K562 (cell line): Measurements from ENCODE around the gene TMC4. TPM values are rescaled to one million over a fixed set of nuclear protein-coding genes. Genes with fewer than 3 reads are reported as not detected.
A peak's percentile ranks its signal among the peaks of the same experiment; 100 is the strongest.

ENCODE experiments used
- ATAC-seq: fragments of 200-7000 bp; cut with Tn5 transposase; 3 replicates; pipeline ENCODE4 v1.9.1; 2020; ENCODE audit warnings: moderate library complexity
- BruUV-seq: library from RNA; stranded (reverse); fragments of 400-500 nt; replicated peaks from 2 replicates; lab custom pipeline; 2021; lab: Mats Ljungman, UMichigan
- CTCF ChIA-PET: fragments of 300-600 bp; formaldehyde crosslinking; extraction: SDS; loops from one replicate; lab custom pipeline; 2021; ENCODE audit warnings: low intra/inter-chr PET ratio; lab: Yijun Ruan, JAX
- POLR2A ChIA-PET: fragments of 300-600, 350-650 bp; sonication (Branson Sonifier 250); formaldehyde crosslinking; extraction: SDS; loops from one replicate; lab custom pipeline; 2021; ENCODE audit warnings: antibody characterized with exemption, inconsistent platforms; lab: Yijun Ruan, JAX
- DNase-seq, 4 experiments: peaks; one replicate each; pipeline versions ENCODE4 v3.0.0 to v3.0.0-alpha.2; 2011 to 2018; ENCODE audit warnings: low spot score in 3 of 4, mixed read lengths in 3 of 4; ENCODE audit errors: extremely low read depth in 1 of 4
- FAIRE-seq: peaks from 2 replicates; lab custom pipeline; 2011; peaks lifted over from hg19 to GRCh38; lab: Jason Lieb, UNC
- H2AFZ ChIP-seq: 2 replicates; pipeline ENCODE4 v1.6.0; 2011; ENCODE audit warnings: low read depth, low read length, control low read depth, inconsistent platforms
- H3K27ac ChIP-seq: fragments of 200-600 bp; 3 replicates; pipeline ENCODE4 v1.8.0; 2011; ENCODE audit warnings: low read depth, mild to moderate bottlenecking, control low read depth, inconsistent platforms, low read length, moderate library complexity, mixed read lengths; ENCODE audit errors: extremely low read depth
- H3K27me3 ChIP-seq, 2 experiments: fragments of 300-600 bp in 1 of 2; 2 replicates in 1 of 2; 3 replicates in 1 of 2; pipeline versions ENCODE4 v1.6.0 to v1.8.0; 2011; ENCODE audit warnings: inconsistent platforms in 2 of 2, low read length in 2 of 2, mild to moderate bottlenecking in 1 of 2, mixed read lengths in 1 of 2, moderate library complexity in 1 of 2; ENCODE audit not compliant: control insufficient read depth in 2 of 2, insufficient read depth in 2 of 2
- H3K36me3 ChIP-seq: fragments of 300-600 bp; 3 replicates; pipeline ENCODE4 v1.8.0; 2011; ENCODE audit warnings: mild to moderate bottlenecking, low read length, inconsistent platforms; ENCODE audit not compliant: control insufficient read depth, insufficient read depth
- H3K4me1 ChIP-seq, 2 experiments: fragments of 200-600 bp in 1 of 2; replicated peaks in 1 of 2; 2 replicates in 1 of 2; 3 replicates in 1 of 2; pipeline versions ENCODE4 v1.5.1 to v1.8.0; 2011; ENCODE audit warnings: inconsistent platforms in 2 of 2, low read length in 2 of 2, mild to moderate bottlenecking in 1 of 2, mixed read lengths in 1 of 2, moderate library complexity in 1 of 2; ENCODE audit not compliant: control insufficient read depth in 2 of 2, insufficient read depth in 2 of 2
- H3K4me2 ChIP-seq: 2 replicates; pipeline ENCODE4 v1.6.1; 2011; ENCODE audit warnings: low read length, control low read depth, inconsistent platforms, mixed read lengths; ENCODE audit not compliant: insufficient read depth
- H3K4me3 ChIP-seq: fragments of 200-600 bp; sonication (generic), shearing (Covaris generic); 2 replicates; pipeline ENCODE4 v1.5.1; 2016; ENCODE audit warnings: control low read depth, inconsistent platforms
- H3K79me2 ChIP-seq: fragments of 200-600 bp; 3 replicates; pipeline ENCODE4 v1.8.0; 2011; ENCODE audit warnings: low read length, inconsistent platforms; ENCODE audit not compliant: control insufficient read depth, insufficient read depth
- H3K9ac ChIP-seq, 2 experiments: 2 replicates each; pipeline versions ENCODE4 v1.6.0 to v1.6.1; 2011; ENCODE audit warnings: low read depth in 2 of 2, low read length in 2 of 2, control low read depth in 1 of 2, inconsistent platforms in 1 of 2, mild to moderate bottlenecking in 1 of 2, mixed read lengths in 1 of 2; ENCODE audit not compliant: insufficient read depth in 1 of 2
- H3K9me1 ChIP-seq: one replicate; pipeline ENCODE4 v1.6.0; 2011; ENCODE audit warnings: inconsistent platforms, mild to moderate bottlenecking, low read length, moderate library complexity; ENCODE audit not compliant: control insufficient read depth, insufficient read depth
- H3K9me3 ChIP-seq: replicated peaks from 2 replicates; pipeline ENCODE4 v1.5.1; 2011; ENCODE audit warnings: low read depth, low read length, inconsistent platforms; ENCODE audit not compliant: control insufficient read depth, insufficient read depth
- H4K20me1 ChIP-seq: replicated peaks from 2 replicates; pipeline ENCODE4 v1.6.1; 2011; ENCODE audit warnings: low read length, inconsistent platforms, mixed read lengths; ENCODE audit not compliant: control insufficient read depth, insufficient read depth
- BCOR ChIP-seq: fragments of 450-650 bp; IDR thresholded peaks from 2 replicates; pipeline ENCODE4 v1.6.1; 2016
- CBX3 ChIP-seq, 2 experiments: IDR thresholded peaks; 1 replicate in 1 of 2; 2 replicates in 1 of 2; pipeline ENCODE4 v1.6.1; 2012; ENCODE audit warnings: inconsistent platforms in 2 of 2, low read length in 2 of 2, borderline replicate concordance in 1 of 2, control low read depth in 1 of 2
- KDM1A ChIP-seq, 2 experiments: fragments of 450-650 bp; IDR thresholded peaks; 2 replicates each; pipeline ENCODE4 v1.6.1; 2016; ENCODE audit warnings: mild to moderate bottlenecking in 2 of 2
- LEF1 ChIP-seq: fragments of 450-650 bp; IDR thresholded peaks from 2 replicates; pipeline ENCODE4 v1.6.1; 2016; ENCODE audit warnings: mild to moderate bottlenecking
- MTF1 ChIP-seq: fragments of 250-450 bp; sonication (Bioruptor Pico); IDR thresholded peaks from 2 replicates; pipeline ENCODE4 v1.9.0; 2021; ENCODE audit warnings: moderate library complexity, mild to moderate bottlenecking, inconsistent platforms, borderline replicate concordance
- NCOA4 ChIP-seq: fragments of 450-650 bp; IDR thresholded peaks from 2 replicates; pipeline ENCODE4 v1.6.1; 2018; ENCODE audit warnings: mild to moderate bottlenecking; ENCODE audit not compliant: partially characterized antibody
- PHB2 ChIP-seq: fragments of 450-650 bp; IDR thresholded peaks from 2 replicates; pipeline ENCODE4 v1.6.1; 2017; ENCODE audit warnings: low read depth
- RCOR1 ChIP-seq, 2 experiments: IDR thresholded peaks; 2 replicates each; pipeline ENCODE4 v1.6.1; 2012; ENCODE audit warnings: low read depth in 2 of 2, low read length in 2 of 2, borderline replicate concordance in 1 of 2, improper control_type of control experiment in 1 of 2
- SMAD1 ChIP-seq: fragments of 150-350 bp; IDR thresholded peaks from 2 replicates; pipeline ENCODE4 v1.6.1; 2014; ENCODE audit warnings: low read length, low read depth; ENCODE audit not compliant: partially characterized antibody
- STAT5B ChIP-seq: fragments of 250-450 bp; sonication (Bioruptor Pico); IDR thresholded peaks from 2 replicates; pipeline ENCODE4 v1.8.0; 2021; ENCODE audit warnings: mild to moderate bottlenecking, inconsistent platforms
- TARDBP ChIP-seq: fragments of 450-650 bp; IDR thresholded peaks from 2 replicates; pipeline ENCODE4 v1.6.1; 2016
- TCFL5 ChIP-seq: fragments of 250-450 bp; sonication (Bioruptor Pico); conservative IDR thresholded peaks from 2 replicates; pipeline ENCODE4 v1.6.1; 2021; ENCODE audit warnings: mild to moderate bottlenecking, moderate library complexity, matching md5 sums
- TRIM28 ChIP-seq: fragments of 450-650 bp; IDR thresholded peaks from 2 replicates; pipeline ENCODE4 v1.6.1; 2017
- ZNF347 ChIP-seq: fragments of 450-650 bp; formaldehyde crosslinking; IDR thresholded peaks from 2 replicates; pipeline ENCODE4 v1.4.0; 2020; ENCODE audit warnings: low read depth, mild to moderate bottlenecking, moderate library complexity
- ZNF41 ChIP-seq: fragments of 250-450 bp; sonication (Bioruptor Pico); conservative IDR thresholded peaks from 2 replicates; pipeline ENCODE4 v1.4.0; 2020; ENCODE audit warnings: mild to moderate bottlenecking
- WGBS: fragments of 100-300 bp; shearing (Covaris generic); methylation state at CpG from one replicate; pipeline ENCODE4 v1.1.6; 2016; ENCODE audit warnings: low coverage, mixed read lengths; ENCODE audit not compliant: insufficient coverage; ENCODE audit errors: missing lambda C conversion rate; 5-methylcytosine and 5-hydroxymethylcytosine counted together
- in situ Hi-C: fragments of 300-500 bp; cut with MboI; formaldehyde crosslinking; loops from 4 replicates; pipeline ENCODE4 v1.15.0; 2018; ENCODE audit warnings: inconsistent platforms, mixed read lengths
- intact Hi-C: fragments of 100-400 bp; cut with micrococcal nuclease; formaldehyde crosslinking; loops from 2 replicates; pipeline ENCODE4 v1.14.2; 2022
- polyA plus RNA-seq, 8 experiments: library from polyadenylated mRNA; depleted of rRNA in 4 of 8; stranded (reverse) in 5 of 8; unstranded in 3 of 8; fragments of >200 nt; fragmentation: Nextera tagmentation in 2 of 8; fragmentation: Illumina TruSeq in 1 of 8; extraction: Ambion mirVana in 2 of 8; extraction: Trizol in 1 of 8; gene quantifications; 2 replicates each; pipeline versions ENCODE4 v1.2.1 to v1.2.3, GENCODE V29; 2011 to 2014; ENCODE audit warnings: inconsistent platforms in 1 of 8, missing spikeins in 1 of 8
- total RNA-seq, 7 experiments: library from RNA; depleted of rRNA in 6 of 7; stranded (reverse); fragments of >200 nt in 6 of 7; fragmentation: Illumina TruSeq in 2 of 7; extraction: Trizol in 2 of 7; gene quantifications; 2 replicates each; pipeline versions ENCODE4 v1.2.1 to v1.2.3, GENCODE V29; 2011 to 2021; ENCODE audit warnings: low replicate concordance in 1 of 7
- TF ChIP-seq, protein P1 (sequence below): fragments of 450-650 bp; IDR thresholded peaks from 2 replicates; pipeline ENCODE4 v1.6.1; 2018; ENCODE audit not compliant: partially characterized antibody
- TF ChIP-seq, protein P2 (sequence below): fragments of 450-650 bp; IDR thresholded peaks from 2 replicates; pipeline ENCODE4 v1.6.1; 2016; ENCODE audit warnings: borderline replicate concordance

Gene TMC4
- total and polyA plus RNA-seq, 9 of the 15 experiments (the other 6 are each of a cell fraction or from before 2014, with no cell fraction given), result 0.12 to 0.79 (median 0.36) TPM; not detected in 2

DNA sequence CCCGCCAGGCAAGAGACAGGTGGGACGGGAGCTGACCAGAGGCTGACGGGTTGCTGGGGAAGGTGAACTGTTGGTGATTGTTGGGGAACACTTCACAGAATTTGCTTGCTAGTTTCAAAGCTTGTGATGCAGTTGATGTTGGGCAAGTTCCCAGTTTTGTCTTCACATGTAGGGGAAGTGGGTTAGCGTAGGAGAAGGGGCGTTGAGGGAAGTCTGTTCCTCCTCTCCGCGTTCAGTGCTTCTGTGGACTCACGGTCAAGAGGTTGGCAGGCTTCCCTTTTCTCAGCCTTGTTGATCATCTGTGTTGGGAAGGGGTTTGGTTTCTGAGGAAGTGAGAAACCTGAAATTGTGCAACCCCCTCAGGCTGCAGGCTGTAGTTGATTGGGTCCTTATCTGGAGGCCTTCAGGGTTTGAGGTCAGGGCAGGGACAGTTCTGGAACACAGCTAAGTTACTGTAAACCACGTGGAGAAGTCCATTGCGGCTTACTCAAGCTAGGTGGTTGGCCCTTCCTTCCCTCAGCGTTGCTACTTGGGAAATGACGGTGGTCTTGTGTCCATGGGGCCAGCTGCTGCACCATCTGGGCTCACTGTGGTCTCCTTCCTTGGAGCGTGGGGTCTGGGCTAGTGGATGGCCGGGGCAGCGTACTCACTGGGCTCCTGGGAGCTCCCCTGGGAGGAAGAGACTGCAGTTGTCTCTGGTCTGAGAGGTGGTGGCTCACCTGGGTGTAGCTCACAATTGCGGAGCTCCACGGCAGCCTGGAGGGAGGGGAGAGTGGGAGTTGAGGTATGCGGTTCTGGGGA lies 35.2 kb upstream of the TMC4 start:
- ChIA-PET POLR2A (interaction anchor here (0.7 to 7.0 kb wide), 10 partner anchors 7 to 111 kb away, joined by 3 to 66 read pairs (median 4); partner anchors contain the start of genes CNOT3, MBOAT7, RPS9 and TSEN34), CTCF (no interaction called here)
- peak overlapping the region; percentile 66 to 90 for H3K9ac ChIP-seq
- H4K20me1 ChIP-seq, result peaks cover 76% of the 10 kb centered on the region
- ATAC-seq (peak; percentile 74), DNase-seq (peak; percentile 44 to 94 (median 66)), FAIRE-seq (peak; percentile 91)
- H3K4me2 ChIP-seq, result peak overlapping the region; percentile 89
- in situ Hi-C loops, result no loop called here
- peaks cover 69 to 73% of the 10 kb centered on the region in 2 experiments for H3K4me1 ChIP-seq
- peak overlapping the region; percentile 3; the same call in 1 of the 2 replicates for H3K4me3 ChIP-seq
- intact Hi-C loops, result loop anchor here (2.0 kb wide), 1 partner anchor 19 kb away; the partner anchor contains the start of gene MBOAT7
- BruUV-seq, result no TSS peak
- no peaks in the 10 kb centered on the region for H3K9me3 ChIP-seq
- peaks cover 23% of the 10 kb centered on the region for H3K9me1 ChIP-seq
- H3K27me3 ChIP-seq, result no peaks in the 10 kb centered on the region
- H3K36me3 ChIP-seq, result peaks cover 68% of the 10 kb centered on the region
- no peak overlapping the region for H2AFZ ChIP-seq
- peak overlapping the region; percentile 89 for H3K27ac ChIP-seq
- WGBS, result 8% methylated on average over 18 of the region's 18 CpGs
- H3K79me2 ChIP-seq, result peaks cover 76% of the 10 kb centered on the region
- peak; percentile 56; the same call in 1 of the 2 replicates for TF ChIP-seq TARDBP
- no peak for TF ChIP-seq MTF1
- TF ChIP-seq CBX3 (IDR thresholded peaks at IDR 0.05; ENCODE audit: borderline replicate concordance in 1 of 2, low read length in 2 of 2), result peak in 1 of 2 experiments; percentile 77; a peak in 1 of 3 replicates
- TF ChIP-seq TCFL5 (CRISPR knock-in tag), result no peak
- TF ChIP-seq BCOR, result peak; percentile 72; the same call in 1 of the 2 replicates
- no peak for TF ChIP-seq STAT5B
- peak; percentile 52; the same call in 1 of the 2 replicates for TF ChIP-seq TRIM28
- TF ChIP-seq LEF1, result peak; percentile 85
- TF ChIP-seq KDM1A (IDR thresholded peaks at IDR 0.05), result peak; percentile 78 to 84
- peak; percentile 84 for TF ChIP-seq SMAD1
- TF ChIP-seq PHB2, result 0 out of 2 replicates have a peak, but pooled peaks have one; percentile 21
- TF ChIP-seq, protein P1, sequence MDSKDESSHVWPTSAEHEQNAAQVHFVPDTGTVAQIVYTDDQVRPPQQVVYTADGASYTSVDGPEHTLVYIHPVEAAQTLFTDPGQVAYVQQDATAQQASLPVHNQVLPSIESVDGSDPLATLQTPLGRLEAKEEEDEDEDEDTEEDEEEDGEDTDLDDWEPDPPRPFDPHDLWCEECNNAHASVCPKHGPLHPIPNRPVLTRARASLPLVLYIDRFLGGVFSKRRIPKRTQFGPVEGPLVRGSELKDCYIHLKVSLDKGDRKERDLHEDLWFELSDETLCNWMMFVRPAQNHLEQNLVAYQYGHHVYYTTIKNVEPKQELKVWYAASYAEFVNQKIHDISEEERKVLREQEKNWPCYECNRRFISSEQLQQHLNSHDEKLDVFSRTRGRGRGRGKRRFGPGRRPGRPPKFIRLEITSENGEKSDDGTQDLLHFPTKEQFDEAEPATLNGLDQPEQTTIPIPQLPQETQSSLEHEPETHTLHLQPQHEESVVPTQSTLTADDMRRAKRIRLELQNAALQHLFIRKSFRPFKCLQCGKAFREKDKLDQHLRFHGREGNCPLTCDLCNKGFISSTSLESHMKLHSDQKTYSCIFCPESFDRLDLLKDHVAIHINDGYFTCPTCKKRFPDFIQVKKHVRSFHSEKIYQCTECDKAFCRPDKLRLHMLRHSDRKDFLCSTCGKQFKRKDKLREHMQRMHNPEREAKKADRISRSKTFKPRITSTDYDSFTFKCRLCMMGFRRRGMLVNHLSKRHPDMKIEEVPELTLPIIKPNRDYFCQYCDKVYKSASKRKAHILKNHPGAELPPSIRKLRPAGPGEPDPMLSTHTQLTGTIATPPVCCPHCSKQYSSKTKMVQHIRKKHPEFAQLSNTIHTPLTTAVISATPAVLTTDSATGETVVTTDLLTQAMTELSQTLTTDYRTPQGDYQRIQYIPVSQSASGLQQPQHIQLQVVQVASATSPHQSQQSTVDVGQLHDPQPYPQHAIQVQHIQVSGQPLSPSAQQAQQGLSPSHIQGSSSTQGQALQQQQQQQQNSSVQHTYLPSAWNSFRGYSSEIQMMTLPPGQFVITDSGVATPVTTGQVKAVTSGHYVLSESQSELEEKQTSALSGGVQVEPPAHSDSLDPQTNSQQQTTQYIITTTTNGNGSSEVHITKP, result peak; percentile 81
- TF ChIP-seq NCOA4, result no peak
- 0 out of 2 replicates have a peak, but pooled peaks have one; percentile 22 for TF ChIP-seq ZNF41 (CRISPR knock-in tag)
- TF ChIP-seq, protein P2, sequence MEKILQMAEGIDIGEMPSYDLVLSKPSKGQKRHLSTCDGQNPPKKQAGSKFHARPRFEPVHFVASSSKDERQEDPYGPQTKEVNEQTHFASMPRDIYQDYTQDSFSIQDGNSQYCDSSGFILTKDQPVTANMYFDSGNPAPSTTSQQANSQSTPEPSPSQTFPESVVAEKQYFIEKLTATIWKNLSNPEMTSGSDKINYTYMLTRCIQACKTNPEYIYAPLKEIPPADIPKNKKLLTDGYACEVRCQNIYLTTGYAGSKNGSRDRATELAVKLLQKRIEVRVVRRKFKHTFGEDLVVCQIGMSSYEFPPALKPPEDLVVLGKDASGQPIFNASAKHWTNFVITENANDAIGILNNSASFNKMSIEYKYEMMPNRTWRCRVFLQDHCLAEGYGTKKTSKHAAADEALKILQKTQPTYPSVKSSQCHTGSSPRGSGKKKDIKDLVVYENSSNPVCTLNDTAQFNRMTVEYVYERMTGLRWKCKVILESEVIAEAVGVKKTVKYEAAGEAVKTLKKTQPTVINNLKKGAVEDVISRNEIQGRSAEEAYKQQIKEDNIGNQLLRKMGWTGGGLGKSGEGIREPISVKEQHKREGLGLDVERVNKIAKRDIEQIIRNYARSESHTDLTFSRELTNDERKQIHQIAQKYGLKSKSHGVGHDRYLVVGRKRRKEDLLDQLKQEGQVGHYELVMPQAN, result peak; percentile 88
- peak; percentile 84 to 95; a peak in 3 of 4 replicates for TF ChIP-seq RCOR1 (IDR thresholded peaks at IDR 0.05; ENCODE audit: borderline replicate concordance in 1 of 2, low read depth in 2 of 2, low read length in 2 of 2)
- peak; percentile 85 for TF ChIP-seq ZNF347
